GM19023 (cell line): ENCODE data around the gene RAB40B.
A peak's percentile ranks its signal among the peaks of the same experiment; 100 is the strongest.
"Not testable (repeated sequence)": the region's sequence is repeated elsewhere in the genome, so short reads cannot be mapped to it uniquely, and the experiment has no call there.

Experiments used
- ATAC-seq: cut with Tn5 transposase; IDR thresholded peaks from one replicate; pipeline ENCODE4 v1.9.1; 2021; ENCODE audit warnings: mild to moderate bottlenecking, moderate library complexity; ENCODE audit not compliant: unreplicated experiment

RAB40B gene, protein sequence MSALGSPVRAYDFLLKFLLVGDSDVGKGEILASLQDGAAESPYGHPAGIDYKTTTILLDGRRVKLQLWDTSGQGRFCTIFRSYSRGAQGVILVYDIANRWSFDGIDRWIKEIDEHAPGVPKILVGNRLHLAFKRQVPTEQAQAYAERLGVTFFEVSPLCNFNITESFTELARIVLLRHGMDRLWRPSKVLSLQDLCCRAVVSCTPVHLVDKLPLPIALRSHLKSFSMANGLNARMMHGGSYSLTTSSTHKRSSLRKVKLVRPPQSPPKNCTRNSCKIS

GRCh38 chr17:82698065-82698973 is at the start of gene RAB40B:
TSS of gene RAB40B (minus strand) at chr17:82698698. CDS start at chr17:82698596, 102 bp downstream.
- peak; percentile 96 for ATAC-seq

- ATAC-seq, result no peak
These were observed 47.0 kb upstream of the RAB40B start for GRCh38 chr17:82745524-82745923.

DNA sequence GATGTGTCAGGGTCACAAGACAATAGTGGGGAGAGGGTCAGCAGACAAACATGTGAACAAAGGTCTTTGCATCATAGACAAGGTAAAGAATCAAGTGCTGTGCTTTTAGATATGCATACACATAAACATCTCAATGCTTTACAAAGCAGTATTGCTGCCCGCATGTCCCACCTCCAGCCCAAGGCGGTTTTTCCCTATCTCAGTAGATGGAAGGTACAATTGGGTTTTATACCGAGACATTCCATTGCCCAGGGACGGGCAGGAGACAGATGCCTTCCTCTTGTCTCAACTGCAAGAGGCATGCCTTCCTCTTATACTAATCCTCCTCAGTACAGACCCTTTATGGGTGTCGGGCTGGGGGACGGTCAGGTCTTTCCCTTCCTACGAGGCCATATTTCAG is 46.2 kb upstream of the RAB40B start:
- not testable (repeated sequence) for ATAC-seq

GRCh38 chr17:82743344-82744219 is 45.1 kb upstream of the RAB40B start:
- ATAC-seq, result no peak

GRCh38 chr17:82740906-82741759 is 42.6 kb upstream of the RAB40B start:
- no peak for ATAC-seq

DNA sequence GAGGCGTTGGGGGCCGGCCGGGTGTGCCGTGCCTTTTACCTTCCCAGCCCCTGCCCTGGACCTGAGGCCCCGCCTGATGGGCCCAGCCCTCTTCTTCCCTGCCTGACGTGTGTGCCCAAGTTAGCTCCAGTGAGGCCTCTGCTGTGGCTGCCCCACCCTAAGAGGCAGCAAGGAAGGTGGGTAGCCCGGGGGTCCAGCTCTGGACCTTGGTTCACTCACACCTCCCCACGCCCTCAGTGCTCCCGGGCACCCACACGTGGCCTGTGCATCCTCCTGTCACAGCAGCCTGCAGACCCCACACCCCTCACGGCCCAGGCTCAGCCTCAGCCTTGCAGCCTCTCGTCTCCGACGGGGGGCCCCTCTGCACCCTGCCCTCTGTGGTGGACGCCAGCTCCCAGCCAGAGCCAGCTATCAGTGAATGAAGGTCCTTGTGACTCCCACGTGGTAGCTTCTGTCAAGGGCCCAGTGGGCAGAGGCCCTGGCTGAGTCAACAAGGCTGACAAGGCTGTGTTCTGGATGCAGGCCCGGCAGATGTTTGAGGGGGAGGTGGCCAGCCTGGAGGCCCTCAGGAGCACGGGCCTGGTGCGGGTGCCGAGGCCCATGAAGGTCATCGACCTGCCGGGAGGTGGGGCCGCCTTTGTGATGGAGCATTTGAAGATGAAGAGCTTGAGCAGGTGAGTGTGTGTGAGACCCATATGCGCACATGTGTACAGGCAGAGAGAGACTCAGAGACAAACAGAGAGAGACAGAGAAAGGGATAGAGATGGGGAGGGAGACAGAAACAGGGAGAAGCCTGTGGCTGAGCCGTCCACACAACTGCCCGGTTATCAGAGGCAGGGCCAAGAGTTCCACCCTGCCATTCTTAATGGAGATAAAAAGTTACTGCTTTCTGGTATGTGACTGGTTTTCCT is 39.7 kb upstream of the RAB40B start:
- ATAC-seq, result no peak

- no peak for ATAC-seq
These were observed 38.1 kb upstream of the RAB40B start for GRCh38 chr17:82736511-82737185.

- no peak for ATAC-seq
These were observed 36.7 kb upstream of the RAB40B start, which contains the start of gene FN3K for GRCh38 chr17:82734987-82735866. TSS of gene FN3K (plus strand) at chr17:82735615. CDS start at chr17:82735637, 22 bp downstream.

DNA sequence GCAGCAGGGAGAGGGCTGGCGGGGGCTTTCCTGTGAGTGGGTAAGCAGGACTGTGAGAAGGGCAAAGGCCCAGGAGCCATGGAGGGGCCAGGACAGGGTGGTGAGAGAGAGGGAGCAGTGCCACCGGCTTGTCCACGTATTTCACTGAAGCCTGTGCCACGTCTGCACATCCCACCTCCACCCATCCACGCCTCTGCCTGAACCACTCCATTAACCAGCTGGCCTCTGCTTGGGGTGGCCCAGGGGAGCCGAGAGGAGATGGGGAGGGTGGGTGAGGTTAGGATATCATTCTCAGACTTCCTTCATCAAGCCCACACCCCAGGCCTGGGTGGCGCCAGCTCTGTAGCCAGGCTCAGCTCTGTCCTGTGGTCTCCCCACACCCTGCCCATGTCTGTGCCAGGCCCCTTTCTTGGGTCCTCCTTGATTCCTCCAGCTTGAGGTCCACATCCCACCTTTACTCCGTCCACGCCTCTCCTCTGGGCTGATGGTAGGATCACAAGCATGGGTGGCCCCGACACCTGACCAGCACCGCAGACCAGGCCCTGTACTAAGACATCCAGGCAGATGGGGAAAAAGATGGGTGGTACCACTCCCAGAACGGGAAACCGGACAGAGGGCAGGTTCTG is 33.7 kb upstream of the RAB40B start:
- ATAC-seq, result no peak

DNA sequence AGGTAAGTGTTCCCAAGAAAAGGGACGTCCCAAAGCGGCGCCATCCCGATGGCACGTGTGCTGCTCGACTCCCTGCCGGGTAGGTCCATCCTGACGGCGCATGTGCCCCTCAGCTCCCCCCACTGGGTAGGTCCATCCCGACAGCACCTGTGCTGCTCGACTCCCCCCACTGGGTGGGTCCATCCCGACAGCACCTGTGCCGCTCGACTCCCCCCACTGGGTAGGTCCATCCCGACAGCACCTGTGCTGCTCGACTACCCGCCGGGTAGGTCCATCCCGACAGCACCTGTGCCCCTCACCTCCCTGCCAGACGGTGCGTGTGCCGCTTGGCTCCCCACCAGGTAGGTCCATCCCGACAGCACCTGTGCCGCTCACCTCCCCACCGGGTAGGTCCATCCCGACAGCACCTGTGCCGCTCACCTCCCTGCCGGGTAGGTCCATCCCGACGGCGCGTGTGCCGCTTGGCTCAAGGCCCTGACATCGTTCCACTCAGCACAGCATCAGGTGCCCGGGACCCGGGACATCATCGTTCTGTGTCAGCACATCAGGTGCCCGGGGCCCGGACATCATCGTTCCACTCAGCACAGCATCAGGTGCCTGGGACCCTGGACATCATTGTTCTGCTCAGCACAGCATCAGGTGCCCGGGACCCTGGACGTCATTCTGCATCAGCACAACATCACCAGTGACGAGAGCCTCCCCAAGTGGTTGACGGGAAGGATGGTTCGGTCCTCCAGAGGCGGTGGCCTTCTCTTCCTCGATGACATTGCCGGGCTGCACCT is 31.2 kb upstream of the RAB40B start:
- no peak for ATAC-seq

- no peak for ATAC-seq
These were observed 27.9 kb upstream of the RAB40B start for GRCh38 chr17:82726427-82726826.

- ATAC-seq, result no peak
These were observed 24.8 kb upstream of the RAB40B start for GRCh38 chr17:82723169-82723807.

- no peak for ATAC-seq
These were observed 24.0 kb upstream of the RAB40B start for GRCh38 chr17:82722341-82723013.

GRCh38 chr17:82720204-82720603 is 21.7 kb upstream of the RAB40B start:
- ATAC-seq, result no peak

DNA sequence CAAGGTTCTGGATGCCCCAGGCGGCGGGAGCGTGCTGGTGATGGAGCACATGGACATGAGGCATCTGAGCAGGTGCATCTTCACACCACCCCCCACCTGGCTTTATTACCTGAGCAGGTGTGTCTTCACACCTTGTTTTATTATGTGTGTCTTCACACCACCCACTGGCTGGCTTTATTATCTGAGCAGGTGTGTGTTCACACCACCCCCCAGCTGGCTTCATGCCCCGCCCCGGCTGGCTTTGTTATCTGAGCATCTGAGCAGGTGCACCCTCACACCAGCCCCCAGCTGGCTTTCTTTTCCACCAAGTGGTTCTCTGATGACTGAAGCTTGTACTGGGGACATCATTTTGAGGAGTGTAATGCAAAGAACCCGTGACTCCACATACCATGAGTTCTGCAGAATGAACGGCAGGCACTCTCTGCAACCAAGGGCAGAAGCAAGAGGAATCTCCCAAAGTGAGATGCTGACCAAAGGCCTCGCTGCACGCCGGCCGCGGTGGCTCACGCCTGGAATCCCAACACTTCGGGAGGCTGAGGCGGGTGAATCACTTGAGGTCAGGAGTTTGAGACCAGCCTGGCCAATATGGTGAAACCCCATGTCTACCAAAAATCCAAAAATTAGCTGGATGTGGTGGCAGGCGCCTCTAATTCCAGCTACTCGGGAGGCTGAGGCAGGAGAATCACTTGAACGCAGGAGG is 20.6 kb upstream of the RAB40B start:
- no peak for ATAC-seq
